ENCODE results near the gene STMN3.
"Not testable (repeated sequence)": the region's sequence is repeated elsewhere in the genome, so short reads cannot be mapped to it uniquely, and the experiment has no call there.

STMN3 gene

DNA sequence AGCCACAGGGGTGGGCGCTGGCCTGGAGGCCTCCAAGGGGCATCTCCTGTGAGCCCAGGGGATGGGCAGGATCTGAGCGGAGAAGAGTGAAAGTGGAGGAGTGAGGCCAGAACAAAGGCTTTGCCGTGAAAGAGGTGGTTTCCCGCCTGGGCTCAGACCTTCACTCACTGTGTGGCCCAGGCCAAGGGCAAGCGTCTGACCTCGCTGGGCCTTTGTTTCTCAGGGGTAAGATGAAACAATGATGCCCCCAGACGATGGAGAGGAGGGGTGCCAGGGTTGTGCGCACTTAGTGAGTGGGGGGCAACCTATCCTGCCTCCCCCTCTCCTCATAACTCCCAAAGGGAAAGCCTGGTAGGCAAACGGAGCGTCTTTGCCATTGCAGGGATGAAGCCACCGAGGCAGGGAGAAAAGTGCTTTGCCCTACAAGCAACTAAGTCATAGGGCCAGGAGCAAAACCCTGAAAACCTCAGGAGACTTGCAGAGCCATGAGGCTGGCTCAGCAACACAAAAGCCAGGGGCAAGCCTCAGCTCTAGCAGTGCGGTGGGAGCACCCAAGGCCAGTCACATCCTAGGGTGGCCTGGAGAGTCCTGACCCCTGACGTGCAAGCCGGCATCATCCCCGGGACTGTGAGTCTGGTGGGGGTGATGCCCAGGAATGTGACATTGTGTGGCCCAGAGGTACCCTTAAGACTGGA lies 897 bp upstream of the STMN3 start:
- ChIA-PET CTCF (no interaction called here), POLR2A (ENCODE audit: low non-redundant PET) (no interaction called here)
- H3K27ac ChIP-seq: peak overlapping the region; percentile 89
- DNase-seq (ENCODE audit: low spot score): no peak
- TF ChIP-seq, protein P1, sequence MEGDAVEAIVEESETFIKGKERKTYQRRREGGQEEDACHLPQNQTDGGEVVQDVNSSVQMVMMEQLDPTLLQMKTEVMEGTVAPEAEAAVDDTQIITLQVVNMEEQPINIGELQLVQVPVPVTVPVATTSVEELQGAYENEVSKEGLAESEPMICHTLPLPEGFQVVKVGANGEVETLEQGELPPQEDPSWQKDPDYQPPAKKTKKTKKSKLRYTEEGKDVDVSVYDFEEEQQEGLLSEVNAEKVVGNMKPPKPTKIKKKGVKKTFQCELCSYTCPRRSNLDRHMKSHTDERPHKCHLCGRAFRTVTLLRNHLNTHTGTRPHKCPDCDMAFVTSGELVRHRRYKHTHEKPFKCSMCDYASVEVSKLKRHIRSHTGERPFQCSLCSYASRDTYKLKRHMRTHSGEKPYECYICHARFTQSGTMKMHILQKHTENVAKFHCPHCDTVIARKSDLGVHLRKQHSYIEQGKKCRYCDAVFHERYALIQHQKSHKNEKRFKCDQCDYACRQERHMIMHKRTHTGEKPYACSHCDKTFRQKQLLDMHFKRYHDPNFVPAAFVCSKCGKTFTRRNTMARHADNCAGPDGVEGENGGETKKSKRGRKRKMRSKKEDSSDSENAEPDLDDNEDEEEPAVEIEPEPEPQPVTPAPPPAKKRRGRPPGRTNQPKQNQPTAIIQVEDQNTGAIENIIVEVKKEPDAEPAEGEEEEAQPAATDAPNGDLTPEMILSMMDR (conservative IDR thresholded peaks at IDR 0.05; ENCODE audit: low read depth): no peak

DNA sequence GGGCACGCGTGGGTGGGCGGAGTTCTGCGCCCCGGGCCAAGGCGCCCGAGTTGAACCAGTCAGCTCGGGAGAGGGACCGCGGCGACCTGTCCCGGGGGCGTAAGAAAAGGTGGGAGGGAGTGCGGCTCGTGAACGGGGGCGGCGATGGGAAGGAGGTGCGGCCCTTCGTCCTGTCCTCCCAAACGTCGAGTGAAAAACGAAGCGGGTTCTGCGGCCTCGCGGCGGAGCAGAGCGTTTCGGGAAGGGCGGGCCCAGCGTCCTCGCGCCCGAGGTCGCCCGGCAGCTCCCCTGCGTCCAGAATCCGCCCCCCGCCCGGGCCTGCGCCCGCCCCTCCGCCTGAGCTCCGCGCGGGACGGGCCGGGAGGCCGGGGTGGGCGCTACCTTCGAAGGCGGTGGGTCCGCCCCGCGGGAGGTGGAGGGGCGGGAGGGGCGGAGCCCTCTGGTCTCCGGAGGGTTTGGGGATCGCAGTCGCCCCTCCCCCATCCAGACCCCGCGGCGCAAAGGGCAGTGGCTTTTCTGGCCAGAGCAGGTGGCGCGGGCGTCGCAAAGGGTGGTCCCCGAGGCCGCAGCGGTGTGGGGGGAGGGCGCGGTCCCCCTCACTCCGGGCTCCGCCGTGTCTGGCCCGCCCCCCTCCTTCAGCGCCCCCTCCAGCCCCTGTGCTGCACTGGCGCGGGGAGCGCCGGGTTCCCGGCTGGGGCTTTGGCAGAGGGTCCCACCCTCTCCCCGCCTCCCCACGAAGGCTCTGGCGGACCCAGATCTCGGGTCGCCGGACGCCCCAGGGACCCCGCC lies 838 bp downstream of the STMN3 start:
- DNase-seq (ENCODE audit: low spot score): no peak
- CTCF ChIA-PET: interaction anchor here (0.6 to 0.9 kb wide), 3 partner anchors 35 to 343 kb away, joined by 3 to 5 read pairs (median 4); no protein-coding TSS in a partner anchor

DNA sequence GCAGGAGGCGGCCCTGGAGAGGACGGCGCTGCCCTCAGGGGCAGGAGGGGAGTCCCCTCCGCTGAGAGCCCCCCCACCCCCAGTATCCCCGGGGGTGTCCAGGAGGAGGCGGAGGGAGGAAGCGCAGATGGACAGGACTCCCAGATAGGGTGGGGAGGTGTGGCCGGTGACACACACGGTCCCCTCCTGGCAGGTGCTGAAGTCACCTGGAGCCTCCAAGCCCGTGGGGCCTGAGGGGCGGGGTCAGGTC lies 1.4 kb downstream of the STMN3 start:
- CTCF ChIA-PET: interaction anchor here (0.6 to 0.9 kb wide), 3 partner anchors 35 to 343 kb away, joined by 3 to 5 read pairs (median 4); no protein-coding TSS in a partner anchor
- POLR2A ChIA-PET (ENCODE audit: low non-redundant PET): no interaction called here
- no peak for DNase-seq (ENCODE audit: low spot score)
- TF ChIP-seq, protein P1 (conservative IDR thresholded peaks at IDR 0.05; ENCODE audit: low read depth): no peak
- H3K27ac ChIP-seq: peak overlapping the region; percentile 89

More for the DNA sequence above, 838 bp downstream of the STMN3 start:
- POLR2A ChIA-PET (ENCODE audit: low non-redundant PET): interaction anchor here (0.5 kb wide), 1 partner anchor 24 kb away, joined by 10 read pairs; no protein-coding TSS in a partner anchor
- peak overlapping the region; percentile 89 for H3K27ac ChIP-seq
- TF ChIP-seq, protein P1 (conservative IDR thresholded peaks at IDR 0.05; ENCODE audit: low read depth): no peak; the same call in 1 of the 2 replicates

DNA sequence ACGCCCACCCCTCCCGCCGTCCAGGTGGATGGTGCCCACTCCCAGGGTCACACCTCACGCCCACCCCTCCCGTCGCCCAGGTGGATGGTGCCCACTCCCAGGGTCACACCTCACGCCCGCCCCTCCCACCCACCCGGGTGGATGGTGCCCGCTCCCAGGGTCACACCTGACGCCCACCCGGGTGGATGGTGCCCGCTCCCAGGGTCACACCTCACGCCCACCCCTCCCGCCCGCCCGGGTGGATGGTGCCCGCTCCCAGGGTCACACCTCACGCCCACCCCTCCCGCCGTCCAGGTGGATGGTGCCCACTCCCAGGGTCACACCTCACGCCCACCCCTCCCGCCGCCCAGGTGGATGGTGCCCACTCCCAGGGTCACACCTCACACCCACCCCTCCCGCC lies 2.7 kb downstream of the STMN3 start:
- POLR2A ChIA-PET (ENCODE audit: low non-redundant PET); DNase-seq (ENCODE audit: low spot score); CTCF ChIA-PET; H3K27ac ChIP-seq: not testable (repeated sequence)

DNA sequence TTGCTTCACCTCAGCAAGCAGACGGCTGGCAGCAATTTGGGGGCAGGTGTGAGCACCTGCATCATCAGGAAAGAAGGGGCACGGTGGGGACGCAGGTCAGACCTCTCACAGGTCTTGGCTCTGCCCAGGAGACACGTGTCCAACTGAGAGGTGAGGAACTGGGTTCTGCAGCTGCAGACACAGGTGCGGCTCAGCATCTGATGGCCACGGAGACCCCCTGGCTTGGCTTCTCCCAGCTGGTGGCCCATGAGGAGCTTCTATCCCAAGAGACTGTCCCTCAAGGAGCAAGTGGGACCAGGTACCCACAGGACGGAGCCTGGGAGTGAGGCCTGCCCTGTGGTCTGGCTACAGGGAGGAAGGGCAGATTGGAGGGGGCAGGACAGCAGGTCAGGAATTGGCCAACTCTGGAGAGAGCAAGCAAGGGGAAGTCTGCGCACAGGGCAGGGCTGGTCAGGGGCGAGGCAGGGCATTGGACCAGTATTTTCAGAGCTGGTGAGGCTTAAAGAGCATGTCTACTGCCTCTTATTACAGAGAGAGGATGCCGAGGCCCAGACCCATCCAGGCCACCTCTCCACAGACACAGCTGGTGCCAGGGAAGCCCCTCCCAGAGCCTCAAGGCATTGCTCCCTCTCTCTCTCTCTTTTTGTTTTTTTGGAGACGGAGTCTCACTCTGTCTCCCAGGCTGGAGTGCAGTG lies 4.2 kb downstream of the STMN3 start:
- TF ChIP-seq, protein P1 (conservative IDR thresholded peaks at IDR 0.05; ENCODE audit: low read depth): no peak
- peak overlapping the region; percentile 42 for H3K27ac ChIP-seq
- no peak for DNase-seq (ENCODE audit: low spot score)
- CTCF ChIA-PET: interaction anchor here (0.7 to 0.8 kb wide), 2 partner anchors 57 to 108 kb away, joined by 3 to 4 read pairs; no protein-coding TSS in a partner anchor
- POLR2A ChIA-PET (ENCODE audit: low non-redundant PET): no interaction called here

DNA sequence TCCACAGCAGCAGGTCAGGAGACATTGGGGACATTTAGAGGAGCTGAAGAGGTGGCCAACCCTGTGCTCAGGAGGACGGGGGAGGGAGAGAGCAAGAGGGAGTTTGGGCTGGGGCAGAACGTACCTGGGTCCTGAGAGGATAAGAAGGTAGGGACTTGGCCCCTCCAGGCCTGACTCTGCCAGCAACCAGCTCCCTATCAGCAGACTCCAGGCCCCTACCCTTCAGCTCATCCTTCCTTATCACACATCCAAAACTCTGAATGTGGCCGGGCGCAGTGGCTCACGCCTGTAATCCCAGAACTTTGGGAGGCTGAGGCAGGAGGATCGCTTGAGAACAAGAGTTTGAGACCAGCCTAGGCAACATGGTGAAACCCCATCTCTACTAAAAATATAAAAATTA lies 5.0 kb downstream of the STMN3 start:
- DNase-seq (ENCODE audit: low spot score): no peak
- H3K27ac ChIP-seq: peak overlapping the region; percentile 42
- TF ChIP-seq, protein P1 (conservative IDR thresholded peaks at IDR 0.05; ENCODE audit: low read depth): no peak
- POLR2A ChIA-PET (ENCODE audit: low non-redundant PET): no interaction called here
- CTCF ChIA-PET: interaction anchor here (0.7 kb wide), 1 partner anchor 58 kb away, joined by 3 read pairs; no protein-coding TSS in a partner anchor
